Hippocampal formation (tissue), 2 donors: ENCODE measurements around the gene ZMAT5.

Experiments
- DNase-seq, 2 donors: peaks; one replicate each; lab custom pipeline; 2025; lab: John Stamatoyannopoulos, UW

The ZMAT5 gene

DNA sequence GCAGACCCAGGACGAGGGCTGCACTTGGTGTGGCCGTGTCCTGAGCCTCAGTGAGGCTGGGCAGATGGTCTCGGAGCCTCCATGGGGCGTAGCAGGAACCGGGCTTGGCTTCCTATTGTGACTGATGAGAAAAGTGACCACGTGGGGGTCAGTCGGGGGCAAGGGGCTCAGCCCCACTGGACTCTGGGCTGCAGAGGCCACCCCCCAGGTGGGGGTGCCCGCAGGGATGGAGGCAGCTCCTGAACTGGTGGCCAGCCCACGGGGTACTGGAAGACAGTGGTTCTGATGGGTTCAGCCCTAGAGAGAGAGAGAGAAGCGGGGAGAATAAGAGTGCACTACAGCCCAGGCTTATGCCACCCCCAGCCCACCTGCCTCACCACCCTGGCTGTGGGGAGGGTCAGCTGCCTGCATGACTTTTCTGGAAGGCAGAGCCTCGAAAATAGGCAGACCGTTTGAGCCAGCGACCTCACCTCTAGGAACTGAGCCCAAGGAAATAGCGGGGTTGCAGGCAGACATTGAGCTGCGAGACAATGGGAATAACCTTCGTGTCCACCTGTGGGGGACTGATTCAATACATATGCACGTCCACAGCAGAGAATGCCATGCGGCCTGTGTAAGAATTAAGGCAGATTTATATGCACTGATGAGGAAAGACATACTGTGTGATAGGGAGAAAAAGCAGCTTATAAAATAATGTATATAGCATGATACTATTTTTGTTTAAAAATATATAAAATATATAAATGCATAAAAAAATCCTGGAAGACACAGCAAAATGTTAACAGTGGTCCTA lies 35.6 kb downstream of the ZMAT5 start:
- DNase-seq = no peak

DNA sequence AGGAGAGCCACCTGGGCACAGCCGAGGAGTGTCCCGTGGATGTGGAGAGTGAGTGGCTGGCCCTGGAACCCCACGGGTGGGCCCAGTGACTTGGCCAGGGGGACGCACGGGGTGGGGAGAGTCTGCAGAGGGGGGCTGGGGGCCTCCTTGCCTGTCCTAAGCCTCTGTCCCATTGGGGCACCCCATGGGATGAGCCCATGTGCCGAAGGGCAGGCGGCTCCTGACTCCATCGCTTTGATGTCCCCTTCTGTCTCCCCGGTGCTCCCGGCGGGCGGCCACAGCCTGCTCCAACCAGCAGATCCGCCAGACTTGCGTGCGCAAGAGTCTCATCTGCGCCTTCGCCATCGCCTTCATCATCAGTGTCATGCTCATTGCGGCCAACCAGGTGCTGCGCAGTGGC lies 37.6 kb downstream of the ZMAT5 start:
- no peak for DNase-seq

DNA sequence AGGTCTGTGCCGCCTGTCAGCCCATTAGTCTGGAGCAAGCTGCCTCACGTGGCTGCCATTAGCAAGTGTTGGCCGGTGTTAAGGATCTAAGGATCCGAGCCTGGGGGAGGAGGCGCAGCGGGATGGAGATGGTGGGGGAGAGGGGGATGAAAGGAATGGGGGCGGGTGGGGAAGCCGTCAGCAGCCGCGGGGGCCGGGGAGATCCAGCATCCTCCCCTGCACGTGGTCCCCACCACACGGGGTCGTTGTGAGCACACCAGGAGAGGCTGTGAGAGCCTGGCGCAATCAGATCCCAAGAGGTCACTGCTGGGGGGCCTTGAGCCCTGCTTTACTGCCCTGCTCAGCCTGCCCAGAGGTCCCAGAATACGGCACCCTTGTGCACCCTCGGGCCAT lies 39.7 kb downstream of the ZMAT5 start:
- DNase-seq = no peak

DNA sequence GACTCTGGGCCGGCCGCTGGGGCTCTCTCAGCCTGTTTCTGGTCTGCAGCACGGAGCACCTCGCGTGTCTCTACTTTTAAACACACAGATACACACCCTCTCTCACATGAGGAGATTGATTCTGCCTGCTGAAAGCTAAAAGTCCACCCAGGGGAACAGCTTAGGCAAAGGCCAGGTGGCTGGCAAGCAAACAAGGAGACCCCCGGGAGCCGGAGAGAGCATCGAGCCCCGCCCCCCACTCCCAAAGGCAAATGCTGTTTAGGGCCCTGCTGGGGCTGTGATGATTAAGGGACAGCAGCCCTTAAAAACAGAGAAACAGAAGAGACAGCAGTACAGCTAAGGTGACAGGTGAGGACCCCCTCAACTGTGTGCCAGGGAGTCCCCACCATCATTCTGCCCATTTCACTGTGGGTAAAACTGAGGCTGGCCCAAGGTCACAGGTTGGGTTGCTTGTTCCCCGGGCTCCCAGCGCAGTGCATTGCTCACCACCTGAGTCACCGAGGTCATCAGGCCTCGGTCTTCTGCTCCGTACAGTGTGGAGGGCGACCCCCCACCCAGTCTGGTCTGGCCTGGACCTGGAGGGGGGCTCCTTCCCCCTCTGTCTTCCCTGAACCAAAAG lies 40.2 kb downstream of the ZMAT5 start:
- DNase-seq = no peak

DNA sequence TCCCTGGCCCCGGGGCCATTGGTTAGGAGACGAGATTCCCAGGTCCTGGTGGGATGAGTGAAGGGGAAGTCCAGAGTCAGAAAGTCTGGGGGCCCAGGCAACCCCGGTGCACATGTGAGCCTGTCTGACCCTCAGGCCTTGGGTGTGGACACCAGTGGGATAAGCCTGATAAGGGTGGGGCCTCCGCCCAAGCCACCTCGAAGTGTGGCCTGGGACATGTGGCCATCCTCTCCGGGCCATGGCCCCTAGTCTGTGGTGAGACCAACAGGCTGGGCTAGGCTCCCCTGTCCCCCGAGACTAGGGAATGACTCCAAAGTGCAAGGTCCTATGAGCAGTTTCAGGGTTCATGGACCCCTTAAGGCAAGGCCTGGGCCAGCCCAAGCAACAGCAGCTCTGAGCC lies 40.7 kb downstream of the ZMAT5 start:
- DNase-seq = no peak

DNA sequence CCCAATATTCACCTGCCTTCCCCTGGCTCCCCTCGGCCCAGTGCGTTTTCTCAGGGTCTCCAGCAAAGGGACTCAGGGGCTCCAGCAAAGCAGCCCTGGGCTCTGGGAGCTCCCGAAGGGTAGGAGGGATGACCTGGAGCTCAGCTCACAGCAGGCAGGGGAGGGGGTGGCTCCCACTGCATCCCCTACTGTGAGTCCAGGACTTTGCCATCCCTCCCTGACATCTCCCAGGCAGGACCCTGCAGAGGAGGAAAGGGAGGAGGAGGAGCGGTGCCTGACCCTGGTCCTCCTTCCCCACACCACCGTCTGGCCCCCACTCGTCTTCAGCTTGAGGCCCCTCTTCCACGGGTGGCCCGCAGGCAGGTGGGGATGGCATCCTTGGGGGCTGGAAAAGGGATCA lies 42.0 kb downstream of the ZMAT5 start:
- DNase-seq = no peak

DNA sequence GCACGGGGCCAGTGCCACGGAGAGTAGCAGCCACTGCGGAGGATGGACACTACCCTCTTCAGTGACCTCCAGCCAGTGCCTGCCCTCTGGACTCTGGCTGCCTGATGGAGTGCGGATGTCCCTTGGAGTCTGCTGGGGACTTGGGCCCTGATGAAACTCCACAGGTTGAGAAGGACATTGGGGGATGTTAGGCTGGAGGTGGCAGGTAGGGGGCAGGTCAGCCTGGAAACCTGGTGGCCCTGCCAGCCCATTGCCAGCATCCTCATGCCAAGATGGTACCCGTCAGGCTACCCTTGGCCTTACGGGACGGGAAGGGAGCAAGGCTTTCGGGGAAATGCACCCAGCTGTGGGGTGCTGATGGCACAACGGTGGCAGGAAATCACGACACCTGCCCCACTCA lies 43.0 kb downstream of the ZMAT5 start:
- DNase-seq = no peak

DNA sequence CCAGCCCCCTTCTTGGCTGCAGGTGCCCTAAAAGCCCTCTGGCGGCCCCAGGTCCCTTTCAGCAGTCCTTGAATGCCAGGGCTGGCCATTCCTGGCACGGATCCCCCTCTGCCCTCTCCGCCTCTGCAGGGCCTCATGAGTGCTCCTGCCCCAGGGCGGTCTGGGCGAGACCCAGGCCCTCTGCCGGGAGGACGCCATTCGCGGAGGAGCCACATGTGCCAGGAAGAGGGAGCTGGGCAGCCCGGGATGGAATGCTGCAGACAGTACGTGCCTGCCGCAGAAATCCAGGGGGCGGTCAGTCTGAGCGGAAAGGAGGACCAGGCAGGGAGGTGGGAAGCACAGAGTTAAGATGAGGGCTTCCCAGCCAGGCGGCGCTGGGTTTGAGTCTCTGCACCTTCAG lies 44.2 kb downstream of the ZMAT5 start:
- no peak for DNase-seq

DNA sequence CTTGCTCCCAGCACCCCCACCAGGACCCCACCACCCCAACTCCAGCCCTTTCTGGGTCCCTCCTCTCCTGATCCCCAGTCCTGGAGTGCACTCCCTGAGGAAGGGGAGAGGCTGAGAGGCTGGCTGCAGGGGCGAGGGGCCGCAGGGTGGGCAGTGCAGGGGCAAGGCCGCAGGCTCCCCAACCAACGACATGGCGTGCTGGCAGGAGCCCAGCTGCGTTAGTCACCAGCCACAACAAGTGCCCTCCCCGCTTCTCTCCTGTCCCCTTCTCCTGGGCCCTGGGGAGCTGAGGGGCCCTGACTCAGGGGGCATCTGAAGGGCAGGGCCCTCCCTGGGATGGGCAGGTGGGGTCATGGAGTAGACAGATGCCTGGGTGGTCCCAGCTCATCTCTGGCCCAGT lies 44.7 kb downstream of the ZMAT5 start:
- DNase-seq = no peak

DNA sequence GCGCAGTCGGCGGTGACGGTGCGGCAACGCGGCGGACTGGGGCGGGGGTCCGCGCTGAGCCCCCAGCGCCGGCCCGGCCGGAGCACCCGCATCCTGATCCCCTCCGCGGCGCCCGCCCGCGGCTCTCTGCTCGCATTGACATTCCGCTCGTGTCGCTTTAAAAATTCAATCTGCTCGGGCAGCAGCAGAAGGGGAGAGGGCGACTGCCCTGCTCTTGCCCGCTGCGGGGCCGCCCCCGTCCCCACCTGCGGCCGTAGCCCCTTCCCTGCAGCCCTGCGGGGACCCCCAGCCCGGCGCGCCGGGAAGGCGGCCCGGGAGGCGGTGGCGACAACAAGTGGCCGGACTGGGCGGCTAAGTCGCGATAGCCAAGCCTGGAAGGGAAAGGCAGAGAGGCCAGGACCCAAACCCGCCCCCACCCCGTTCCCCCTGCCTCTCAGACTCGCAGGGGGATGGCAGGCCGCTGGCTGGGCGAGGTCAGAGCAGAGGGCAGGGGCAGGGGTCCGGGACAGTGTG lies 45.9 kb downstream of the ZMAT5 start:
- no peak for DNase-seq

DNA sequence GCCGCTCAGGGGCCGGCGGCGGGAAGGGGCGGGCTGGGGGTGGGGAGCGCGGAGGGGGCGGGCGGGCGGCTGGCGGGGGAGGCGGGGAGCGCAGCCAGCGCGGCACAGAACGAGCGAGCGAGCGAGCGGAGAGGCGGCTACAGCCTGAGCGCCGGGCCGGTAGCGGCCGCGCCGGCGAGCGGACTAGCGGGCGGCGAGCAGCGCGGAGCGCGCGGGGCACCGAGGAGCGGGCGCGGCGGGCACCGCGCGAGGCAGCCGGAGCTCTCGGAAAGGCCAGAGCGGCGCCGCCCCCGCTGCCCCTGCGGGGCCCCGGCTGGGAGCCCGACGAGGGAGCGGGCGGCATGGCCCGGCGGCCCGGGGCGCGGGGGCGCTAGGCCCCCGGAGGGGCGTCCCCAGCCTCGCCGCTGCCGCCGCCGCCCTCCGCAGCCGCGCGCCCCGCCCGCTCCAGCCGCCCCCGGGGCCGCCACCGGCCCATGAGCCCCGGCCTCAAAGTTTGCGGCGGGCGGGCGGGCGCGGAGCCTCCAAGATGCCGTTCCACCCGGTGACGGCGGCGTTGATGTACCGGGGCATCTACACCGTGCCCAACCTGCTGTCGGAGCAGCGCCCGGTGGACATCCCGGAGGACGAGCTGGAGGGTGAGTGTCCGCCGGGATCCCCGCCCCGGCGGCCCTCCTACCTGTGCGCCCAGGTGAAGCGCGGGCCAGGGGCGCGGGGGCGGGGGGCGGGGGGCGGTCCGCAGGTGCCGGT lies 46.7 kb downstream of the ZMAT5 start, which contains the start of gene CABP7:
Gene CABP7 (plus strand): TSS at position 105 of the 747 bp plus-strand sequence. CDS start 422 bp downstream, at position 527.
- DNase-seq = no peak

DNA sequence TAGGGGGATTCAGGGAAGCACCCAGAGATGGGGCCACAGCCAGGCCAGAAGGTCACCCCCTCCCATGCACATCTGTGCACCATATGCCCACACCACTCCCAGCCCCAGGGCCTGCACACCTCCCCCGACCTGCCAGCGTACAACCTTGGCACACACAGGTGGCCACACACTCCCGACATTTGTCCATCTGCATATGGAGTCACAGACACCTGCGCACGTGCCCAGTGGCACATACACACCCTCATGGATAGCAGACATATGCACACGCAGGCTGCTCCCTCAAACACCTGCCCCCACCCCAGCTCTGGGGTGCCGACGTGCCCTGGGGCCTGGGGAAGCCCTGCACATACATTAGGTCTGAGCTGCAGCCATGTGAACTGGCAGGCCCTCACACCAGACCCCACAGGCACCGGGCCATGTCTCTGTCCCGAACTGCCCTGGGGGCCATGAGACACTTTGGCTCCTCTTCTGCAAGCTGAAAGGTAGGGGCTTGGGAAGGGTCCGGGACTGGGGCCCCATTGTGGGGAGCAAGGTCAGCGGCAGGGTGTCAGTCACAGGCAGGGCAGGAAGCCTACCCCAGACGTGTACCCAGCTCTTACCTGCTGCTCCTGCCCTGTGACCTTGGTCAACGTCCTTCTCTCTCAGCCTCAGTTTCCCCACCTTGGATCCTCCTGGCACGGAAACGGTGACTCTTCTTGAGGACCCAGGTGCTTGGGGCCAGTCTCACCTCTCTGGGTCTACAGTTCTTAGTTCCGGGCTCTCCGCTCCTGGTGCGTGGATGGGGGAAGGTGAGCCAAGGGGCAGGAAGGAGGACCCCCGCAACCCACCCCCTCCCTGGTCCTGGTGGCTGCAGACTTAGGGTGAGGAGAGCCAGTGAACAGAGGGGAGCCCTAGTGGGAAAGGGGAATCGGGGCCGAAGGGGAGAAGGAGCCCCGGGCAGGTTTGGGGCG lies 47.6 kb downstream of the ZMAT5 start:
- no peak for DNase-seq

DNA sequence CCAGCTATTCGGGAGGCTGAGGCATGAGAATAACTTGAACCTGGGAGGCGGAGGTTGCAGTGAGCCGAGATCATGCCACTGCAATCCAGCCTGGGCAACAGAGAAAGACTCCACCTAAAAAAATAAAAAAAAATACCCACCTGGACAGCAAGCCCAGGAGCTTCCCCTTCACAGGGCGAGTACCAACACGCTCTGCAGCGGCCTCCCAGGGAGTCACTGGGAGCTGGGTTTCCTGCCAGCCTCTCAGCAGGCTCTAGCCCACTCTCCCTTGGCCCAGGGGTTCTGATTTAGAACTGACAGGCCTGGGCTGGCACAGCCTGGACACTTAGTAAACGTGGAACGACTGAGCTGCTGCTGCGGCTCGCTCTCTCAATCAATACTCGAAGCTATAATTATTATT lies 49.0 kb downstream of the ZMAT5 start:
- no peak for DNase-seq

DNA sequence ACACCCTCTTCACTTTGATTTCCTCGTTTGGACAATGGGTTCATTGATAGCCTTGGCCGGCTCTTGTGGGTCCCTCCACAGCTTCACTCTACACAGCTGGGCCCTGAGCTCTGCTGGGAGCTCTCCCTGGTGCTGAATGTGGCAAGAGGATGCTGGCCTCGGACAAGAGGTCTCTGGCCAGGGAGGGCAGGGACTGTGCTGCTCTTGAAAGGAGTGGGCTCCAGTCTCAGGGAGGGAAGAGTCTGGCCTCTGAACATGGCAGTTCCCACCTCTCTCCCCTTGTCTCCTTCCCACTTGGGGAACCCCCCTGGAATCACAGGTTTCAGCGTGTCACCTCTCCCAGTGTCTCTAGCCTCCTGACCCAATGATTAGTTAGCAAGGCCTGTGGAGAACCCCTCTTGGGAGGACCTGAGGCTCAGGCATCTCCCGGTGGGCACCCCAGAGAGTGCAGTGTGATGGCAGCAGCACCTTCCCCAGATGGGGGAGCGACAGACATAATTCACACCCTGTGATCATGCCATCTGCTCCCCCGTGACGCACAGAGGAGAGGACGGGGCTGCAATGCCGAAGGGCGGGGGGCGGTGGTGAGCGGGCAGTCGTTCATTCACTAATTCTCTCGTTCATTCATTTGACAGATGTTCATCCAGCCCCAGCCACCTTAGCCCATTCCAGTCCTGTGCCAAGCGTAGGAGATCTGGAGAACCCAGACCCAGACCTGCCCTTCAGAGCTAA lies 49.8 kb downstream of the ZMAT5 start:
- peak; percentile 62 to 71 for DNase-seq

DNA sequence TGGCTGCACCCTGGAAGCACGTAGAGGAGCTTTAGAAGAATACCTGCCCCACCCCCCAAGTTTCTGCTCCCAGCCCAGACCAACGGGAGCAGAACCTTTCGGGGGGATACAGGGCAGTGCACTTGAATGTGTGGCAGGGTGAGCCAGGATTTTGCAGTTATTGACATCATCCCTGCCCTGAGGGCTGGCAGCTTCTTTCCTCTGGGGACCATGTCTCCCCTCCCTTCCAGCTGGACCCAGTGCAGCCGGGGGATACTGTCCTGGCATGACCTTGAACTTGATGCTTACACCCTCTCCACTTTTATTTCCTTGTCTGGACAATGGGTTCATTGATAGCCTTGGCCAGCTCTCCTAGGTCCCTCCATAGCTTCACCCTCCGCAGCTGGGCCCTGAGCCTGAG lies 51.1 kb downstream of the ZMAT5 start:
- no peak for DNase-seq

DNA sequence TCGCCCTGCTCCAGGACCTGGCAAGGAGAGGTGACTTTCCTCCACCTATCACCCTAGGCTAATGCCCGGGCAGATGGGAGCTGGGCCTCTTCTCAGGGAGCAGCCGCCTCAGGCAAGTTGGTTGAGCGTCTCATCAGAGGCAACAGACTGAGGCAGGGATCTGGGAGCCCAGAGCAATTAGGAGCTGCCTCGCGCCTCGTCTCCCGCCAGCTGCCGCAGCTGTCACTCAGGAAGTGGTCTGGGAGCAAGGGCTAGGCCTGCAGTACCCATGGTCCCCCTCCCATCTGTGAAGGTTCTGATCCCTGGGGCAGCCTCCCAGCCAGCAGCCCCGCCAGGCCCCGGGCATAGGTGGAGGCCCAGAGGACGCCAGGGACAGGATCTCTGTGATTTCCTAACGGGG lies 51.6 kb downstream of the ZMAT5 start:
- no peak for DNase-seq

DNA sequence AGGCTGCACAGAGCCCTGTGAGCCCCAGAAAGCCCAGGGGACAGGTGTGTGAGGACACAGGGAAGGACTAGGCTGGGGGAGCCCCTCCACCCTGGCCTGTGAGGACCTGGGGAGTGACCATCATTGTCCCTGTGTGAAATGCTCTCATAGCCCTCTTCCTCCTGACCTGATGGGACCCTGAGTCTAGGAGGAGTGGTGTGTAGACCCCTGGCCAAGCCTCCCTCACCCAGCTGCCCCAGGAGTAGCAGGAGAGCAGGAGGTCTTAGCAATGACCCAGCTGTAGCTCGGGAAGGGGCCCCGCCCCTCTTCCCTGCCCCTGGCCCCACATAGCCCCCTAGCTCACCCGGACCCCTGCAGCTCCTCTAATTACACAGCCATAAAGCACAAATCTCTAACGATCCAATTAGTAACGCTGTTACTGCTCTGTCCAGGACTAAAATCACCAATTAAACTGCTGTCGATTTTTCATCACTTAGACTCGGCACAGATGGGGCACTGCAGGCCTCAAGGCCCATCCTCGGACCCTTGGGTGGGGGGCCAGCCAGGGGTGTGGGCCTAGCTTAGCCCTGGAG lies 53.6 kb downstream of the ZMAT5 start:
- no peak for DNase-seq

DNA sequence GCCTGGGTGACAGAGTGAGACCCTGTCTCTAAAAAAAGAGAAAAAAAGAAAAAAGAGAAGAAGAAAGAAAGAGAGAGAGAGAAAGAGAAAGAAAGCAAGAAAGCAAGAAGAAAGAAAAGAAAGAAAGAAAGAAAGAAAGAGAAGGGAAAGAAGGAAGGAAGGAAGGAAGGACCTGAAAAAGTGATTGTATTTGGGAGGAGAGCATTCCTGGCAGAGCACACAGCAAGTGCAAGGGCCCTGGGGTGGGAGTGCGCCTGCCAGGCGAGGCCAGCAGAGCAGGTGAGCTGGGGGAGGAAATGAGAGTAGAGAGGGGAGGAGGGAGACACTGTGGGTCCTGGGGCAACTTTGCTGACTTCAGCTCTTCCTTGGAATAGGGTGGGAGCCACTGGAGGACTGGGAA lies 54.7 kb downstream of the ZMAT5 start:
- DNase-seq = no peak

DNA sequence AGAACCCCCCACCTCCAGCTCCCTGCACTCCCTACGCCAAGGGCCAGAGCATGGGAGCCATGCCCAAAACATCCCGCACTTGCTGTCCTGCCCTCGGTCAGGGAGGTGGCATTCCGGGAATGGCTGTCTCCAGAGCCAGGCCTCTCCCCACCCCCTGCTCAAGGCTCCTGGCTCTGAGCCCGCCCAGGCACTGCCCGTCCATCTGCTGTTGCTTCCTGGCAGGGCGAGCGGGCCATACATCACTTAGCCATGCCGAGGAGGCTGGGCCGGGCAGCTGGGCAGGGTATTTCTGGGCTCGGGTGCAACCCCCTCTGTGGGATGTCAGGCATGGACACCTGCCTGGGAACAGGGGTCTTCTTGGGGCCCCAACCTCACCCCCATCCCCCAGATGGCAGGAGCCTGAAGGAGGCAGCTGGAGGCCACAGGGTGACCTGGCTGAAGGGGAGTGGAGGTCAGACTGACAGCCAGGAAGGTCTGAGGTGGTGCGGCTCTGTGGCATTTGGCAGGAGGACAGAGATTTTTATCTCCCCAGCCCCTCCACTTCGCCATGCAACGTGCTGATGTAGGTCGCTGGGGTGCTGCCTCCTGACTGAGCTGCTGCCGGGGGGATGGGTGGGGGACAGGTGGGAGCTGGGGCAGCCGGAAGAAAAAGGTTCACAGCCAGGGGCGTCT lies 55.7 kb downstream of the ZMAT5 start:
- DNase-seq = no peak

DNA sequence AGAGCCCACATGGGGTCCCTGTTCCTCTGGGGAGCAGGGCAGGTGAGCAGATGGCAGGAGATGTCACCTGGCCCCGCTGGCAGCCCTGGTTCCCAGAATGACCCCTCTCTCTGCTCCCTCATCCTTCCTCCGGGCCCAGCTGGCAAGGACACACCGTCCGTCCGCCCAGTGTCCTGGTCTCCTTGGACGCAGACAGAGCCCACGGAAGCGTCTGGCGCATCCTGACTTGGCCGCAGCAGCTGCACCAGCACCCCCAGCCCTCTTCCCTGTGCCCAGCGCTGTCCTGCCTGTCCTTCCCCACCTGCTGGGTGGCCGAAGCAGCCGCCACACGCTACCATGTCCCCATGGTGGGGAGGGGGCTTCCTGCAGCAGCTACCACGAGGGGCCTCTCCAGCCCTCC lies 56.6 kb downstream of the ZMAT5 start:
- DNase-seq = no peak
